ENCODE results near the gene SRRM5. TPM values are rescaled to one million over a fixed set of nuclear protein-coding genes. Genes with fewer than 3 reads are reported as not detected.

Gene SRRM5
- polyA plus RNA-seq, 1 of the 3 experiments (the other 2 are of a cell fraction) = 0.15 TPM

DNA sequence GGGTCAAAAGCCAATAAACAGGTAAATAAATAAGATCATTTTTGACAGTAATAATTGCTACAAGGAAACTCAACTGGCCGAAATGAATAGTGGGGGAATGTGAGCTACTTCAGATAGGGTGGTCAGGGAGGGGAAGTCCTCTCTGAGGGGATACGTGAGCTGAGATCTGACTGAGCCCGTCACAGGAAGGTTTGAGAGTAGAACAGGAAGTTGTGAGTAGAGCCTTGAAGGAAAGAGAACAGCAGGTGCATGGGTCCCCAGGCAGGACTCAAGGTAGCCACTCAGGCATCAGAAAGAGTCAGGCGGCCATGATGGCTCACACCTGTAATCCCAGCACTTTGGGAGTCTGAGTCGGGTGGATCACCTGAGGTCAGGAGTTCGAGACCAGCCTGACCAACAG, 22.2 kb upstream of the SRRM5 start:
- Histone ChIP-seq H3K79me2 (ENCODE audit: insufficient read depth) (peaks cover 46% of the 10 kb centered on the region), H3K36me3 (replicated peaks in 1 of 2; ENCODE audit: control insufficient read depth in 1 of 2, insufficient read depth in 2 of 2, low read length in 1 of 2) (peaks cover 25 to 36% of the 10 kb centered on the region in 2 experiments), H3K9ac (no peak overlapping the region), H3K27ac (ENCODE audit: low read depth in 2 of 2, low read length in 1 of 2) (no peak overlapping the region), H2AFZ (ENCODE audit: low read depth) (no peak overlapping the region), H3K27me3 (ENCODE audit: insufficient read depth) (no peaks in the 10 kb centered on the region), H3K4me3 (ENCODE audit: low read depth in 2 of 2, low read length in 1 of 2) (no peak overlapping the region), H3K9me2 (no peaks in the 10 kb centered on the region), H3K4me2 (no peak overlapping the region), H3K4me1 (ENCODE audit: control insufficient read depth in 1 of 2, insufficient read depth in 2 of 2, low read depth in 1 of 2, low read length in 1 of 2) (peaks cover 8 to 15% of the 10 kb centered on the region in 2 experiments; a peak in 2 of 4 replicates), H4K20me1 (ENCODE audit: insufficient read depth) (peaks cover 9% of the 10 kb centered on the region; the same call in 1 of the 2 replicates), H3K9me3 (no peaks in the 10 kb centered on the region), H3F3A (replicated peaks; ENCODE audit: insufficient read depth) (no peaks in the 10 kb centered on the region)
- DNase-seq = no peak
- 96% methylated on average over 6 of the region's 6 CpGs for WGBS (ENCODE audit: low lambda C conversion rate)
- TF ChIP-seq JUND (IDR thresholded peaks at IDR 0.05) = no peak
- no peak for TF ChIP-seq FOSL2 (IDR thresholded peaks at IDR 0.05; ENCODE audit: borderline replicate concordance, low read depth)
- TF ChIP-seq GATA2 (CRISPR knock-in tag; IDR thresholded peaks at IDR 0.05) = no peak
- TF ChIP-seq YY1 (IDR thresholded peaks at IDR 0.05; ENCODE audit: low read depth) = no peak
- no peak for TF ChIP-seq MXI1 (IDR thresholded peaks at IDR 0.05; ENCODE audit: low read depth, low read length)
- no peak for TF ChIP-seq TAF1 (IDR thresholded peaks at IDR 0.05; ENCODE audit: borderline replicate concordance, low read depth, low read length)
- no peak for TF ChIP-seq REST (IDR thresholded peaks at IDR 0.05; ENCODE audit: low read depth, low read length)
- TF ChIP-seq MEF2A (IDR thresholded peaks at IDR 0.05; ENCODE audit: borderline replicate concordance, low read depth) = no peak
- TF ChIP-seq CTCF (IDR thresholded peaks at IDR 0.05) = no peak
- no peak for TF ChIP-seq TCF12 (IDR thresholded peaks at IDR 0.05)
- TF ChIP-seq ELF1 (IDR thresholded peaks at IDR 0.05) = no peak
- no peak for TF ChIP-seq ZBTB33 (IDR thresholded peaks at IDR 0.05; ENCODE audit: borderline replicate concordance, low read depth)
- no peak for TF ChIP-seq TEAD4 (IDR thresholded peaks at IDR 0.05; ENCODE audit: borderline replicate concordance, insufficient read depth)
- no peak for TF ChIP-seq CHD2 (IDR thresholded peaks at IDR 0.05; ENCODE audit: low read length, partially characterized antibody)
- POLR2A ChIA-PET = no interaction called here
- CTCF ChIA-PET = interaction anchor here (1.7 kb wide), 2 partner anchors 35 to 62 kb away, joined by 4 to 8 read pairs; no protein-coding TSS in a partner anchor
